NCI-H2227 (cell line): Measurements from ENCODE around the gene SETD5.
A peak's percentile ranks its signal among the peaks of the same experiment; 100 is the strongest.

Experiments used
- DNase-seq: peaks from one replicate; lab custom pipeline; 2025; ENCODE audit not compliant: unreplicated experiment; lab: John Stamatoyannopoulos, UW

Gene SETD5

DNA sequence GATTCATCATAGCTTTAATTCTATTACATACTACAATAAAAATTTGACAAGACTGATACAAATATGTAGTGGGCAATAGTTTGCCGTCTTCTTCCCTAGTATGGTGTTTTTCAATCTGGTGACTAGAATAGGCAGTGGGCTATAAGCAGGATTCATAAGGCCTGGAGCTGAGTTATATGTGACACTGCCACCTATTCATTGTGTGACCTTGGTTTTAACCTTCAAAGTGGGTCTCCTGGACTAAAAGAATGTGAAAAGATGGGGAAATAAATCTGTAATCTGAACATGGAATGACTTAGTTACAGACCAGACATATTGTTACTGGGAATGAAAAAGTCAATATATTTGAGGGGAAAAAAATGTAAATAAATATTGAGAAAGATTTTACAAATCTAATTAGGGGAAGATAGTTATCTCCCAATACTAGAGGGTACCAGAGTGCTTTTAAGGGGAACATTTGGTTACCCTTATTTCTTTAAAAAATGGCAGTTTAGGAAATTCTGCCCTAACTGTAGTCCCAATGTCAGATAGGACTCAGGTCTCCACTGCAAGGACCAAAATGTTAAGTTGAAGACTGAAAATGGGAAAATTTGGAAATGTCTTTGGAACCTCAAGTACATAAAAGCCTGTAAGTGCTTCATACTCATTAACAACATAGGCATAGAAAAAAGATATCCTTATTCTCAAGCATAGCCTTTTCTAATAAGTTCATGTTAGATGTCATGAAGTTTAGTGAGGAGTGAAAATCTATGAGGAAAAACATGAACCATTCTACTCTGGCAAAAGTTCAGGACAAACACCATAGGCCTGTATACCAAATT is 10.7 kb upstream of the SETD5 start:
- no peak for DNase-seq

DNA sequence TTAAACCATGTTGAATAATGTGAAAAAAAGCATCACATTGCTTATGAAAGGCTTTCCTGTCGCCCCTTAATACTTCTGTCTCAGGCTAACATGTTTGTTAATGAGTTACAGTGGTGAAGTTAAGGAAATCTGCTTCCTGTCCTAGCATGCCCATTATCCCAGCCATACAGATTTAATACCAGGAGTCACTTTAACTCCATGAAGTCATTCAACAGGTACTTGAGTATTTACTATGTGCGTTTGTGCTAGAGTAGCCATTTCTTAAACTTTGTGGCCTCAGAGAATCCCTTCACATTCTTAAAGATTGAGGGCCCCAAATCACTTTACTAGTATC is 10.1 kb upstream of the SETD5 start:
- DNase-seq: no peak

DNA sequence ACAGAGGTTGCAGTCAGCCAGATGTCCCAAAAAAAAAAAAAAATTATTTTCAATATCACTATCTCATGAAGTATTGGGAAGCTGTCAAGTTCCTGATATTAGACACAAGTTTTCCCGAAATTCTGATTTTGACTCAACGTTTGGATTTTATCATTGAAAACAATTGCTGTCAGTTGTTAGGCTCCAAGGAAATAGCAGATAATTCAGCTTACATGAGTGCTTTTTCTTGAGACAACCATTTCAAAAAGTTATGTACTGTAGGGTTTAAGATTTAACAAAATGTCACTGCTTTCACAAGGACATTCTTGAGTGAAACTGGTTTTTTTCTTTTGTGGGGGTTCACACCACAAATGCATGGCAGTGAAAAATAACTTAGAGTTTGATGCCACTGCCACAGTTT is 9.3 kb upstream of the SETD5 start:
- DNase-seq: no peak

DNA sequence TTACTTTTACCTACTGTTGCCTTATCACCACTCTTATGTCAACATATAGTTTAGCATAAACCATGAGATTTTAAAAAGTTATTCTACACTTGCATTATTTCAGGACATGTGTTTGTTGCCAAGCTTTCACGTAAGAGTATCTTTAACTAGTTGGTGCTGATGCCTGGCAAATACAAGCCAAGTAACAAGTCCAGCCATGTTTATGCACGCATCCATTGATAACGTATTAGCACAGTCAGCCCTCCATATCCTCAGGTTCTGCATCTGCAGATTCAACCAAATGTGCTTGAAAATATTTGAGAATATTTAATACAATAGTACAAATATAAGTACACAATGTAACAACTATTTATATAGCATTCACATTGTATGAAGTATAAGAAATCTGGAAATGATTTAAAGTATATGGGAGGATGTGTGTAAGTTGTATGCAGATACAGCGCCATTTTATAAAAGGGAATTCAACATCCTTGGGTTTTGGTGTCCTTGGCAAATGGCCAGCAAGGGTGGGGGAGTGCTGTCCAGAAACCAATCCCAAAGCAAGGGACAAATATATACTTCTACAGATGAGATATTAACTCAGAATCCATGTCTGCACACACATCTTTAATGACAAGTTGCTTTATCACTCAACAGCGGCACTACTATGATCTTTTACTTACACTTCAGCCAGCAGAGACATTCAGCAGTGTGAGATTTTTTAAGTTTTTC is 8.7 kb upstream of the SETD5 start:
- DNase-seq: no peak

DNA sequence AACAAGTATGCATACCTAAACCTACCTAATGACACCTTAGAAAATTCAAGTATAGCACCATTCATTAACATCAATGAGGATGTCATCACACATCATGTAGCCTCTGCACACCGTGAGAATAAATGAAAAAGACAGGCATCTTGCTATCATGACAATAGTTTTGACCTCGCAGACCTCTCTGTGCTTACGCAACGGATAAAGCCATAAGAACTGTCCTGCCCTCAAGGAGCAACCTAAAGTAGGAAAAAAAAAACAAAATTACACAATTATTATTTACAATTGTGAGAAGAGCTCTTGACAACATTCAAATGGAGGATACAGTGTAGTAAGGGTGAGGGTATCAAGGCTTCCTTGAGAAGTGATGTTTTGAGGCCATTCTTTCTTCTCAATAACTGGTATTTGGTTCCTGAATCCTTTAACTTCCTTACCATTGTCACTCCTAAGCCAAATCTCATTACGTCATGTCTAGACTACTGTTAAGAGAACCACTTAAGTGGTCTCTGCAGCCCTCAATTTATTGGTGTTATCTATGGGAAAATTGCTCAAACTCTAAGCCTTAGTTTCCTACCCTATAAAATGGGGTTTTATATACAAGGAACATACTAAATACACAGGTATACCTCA is 7.0 kb upstream of the SETD5 start:
- DNase-seq: no peak

DNA sequence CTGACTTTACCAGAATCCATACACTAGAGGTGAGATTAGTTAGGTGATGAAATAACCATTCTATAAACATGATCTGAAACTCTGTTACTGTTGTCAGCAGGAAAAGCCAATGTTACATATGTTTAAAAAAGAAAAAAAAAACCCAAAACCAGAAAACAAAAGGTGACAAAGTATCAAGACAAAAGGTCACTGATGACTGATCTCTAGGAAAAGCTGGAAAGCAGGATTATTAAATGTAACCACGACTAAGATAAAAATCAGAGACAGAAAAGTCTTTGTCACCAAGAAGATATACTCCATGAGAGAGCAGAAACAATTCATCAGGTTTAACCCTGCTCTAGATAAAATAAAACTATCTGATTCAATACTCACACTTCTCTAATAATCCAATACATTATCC is 5.4 kb upstream of the SETD5 start:
- no peak for DNase-seq

DNA sequence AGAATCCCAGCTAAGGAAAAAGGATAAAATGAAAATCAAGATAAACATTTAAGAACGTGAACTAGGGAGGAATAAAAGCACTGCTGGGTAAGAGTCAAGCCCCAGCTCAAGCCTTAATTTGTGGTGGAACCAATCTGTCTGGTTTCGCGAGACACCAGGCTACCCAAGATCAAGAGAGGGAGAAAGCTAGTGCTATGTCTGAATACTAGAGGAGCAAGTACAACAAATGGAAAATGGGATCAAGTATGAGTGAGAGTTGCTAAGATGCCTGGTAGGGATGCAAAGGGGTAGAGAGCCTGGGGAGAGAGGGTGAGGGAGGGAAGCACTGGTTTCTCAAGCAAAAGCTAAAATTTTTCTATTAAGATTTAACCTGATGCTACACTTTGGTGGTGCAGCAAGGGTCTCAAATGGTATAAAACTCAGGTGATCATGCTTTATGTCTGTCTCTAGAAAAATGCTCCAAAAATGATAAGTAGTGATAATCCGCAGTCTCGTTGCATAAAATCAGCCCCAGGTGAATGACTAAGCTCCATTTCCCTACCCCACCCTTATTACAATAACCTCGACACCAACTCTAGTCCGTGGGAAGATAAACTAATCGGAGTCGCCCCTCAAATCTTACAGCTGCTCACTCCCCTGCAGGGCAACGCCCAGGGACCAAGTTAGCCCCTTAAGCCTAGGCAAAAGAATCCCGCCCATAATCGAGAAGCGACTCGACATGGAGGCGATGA is 1.7 kb upstream of the SETD5 start:
- no peak for DNase-seq

DNA sequence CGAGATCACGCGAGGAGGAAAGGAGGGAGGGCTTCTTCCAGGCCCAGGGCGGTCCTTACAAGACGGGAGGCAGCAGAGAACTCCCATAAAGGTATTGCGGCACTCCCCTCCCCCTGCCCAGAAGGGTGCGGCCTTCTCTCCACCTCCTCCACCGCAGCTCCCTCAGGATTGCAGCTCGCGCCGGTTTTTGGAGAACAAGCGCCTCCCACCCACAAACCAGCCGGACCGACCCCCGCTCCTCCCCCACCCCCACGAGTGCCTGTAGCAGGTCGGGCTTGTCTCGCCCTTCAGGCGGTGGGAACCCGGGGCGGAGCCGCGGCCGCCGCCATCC is 1.1 kb upstream of the SETD5 start:
- DNase-seq: peak; percentile 97

DNA sequence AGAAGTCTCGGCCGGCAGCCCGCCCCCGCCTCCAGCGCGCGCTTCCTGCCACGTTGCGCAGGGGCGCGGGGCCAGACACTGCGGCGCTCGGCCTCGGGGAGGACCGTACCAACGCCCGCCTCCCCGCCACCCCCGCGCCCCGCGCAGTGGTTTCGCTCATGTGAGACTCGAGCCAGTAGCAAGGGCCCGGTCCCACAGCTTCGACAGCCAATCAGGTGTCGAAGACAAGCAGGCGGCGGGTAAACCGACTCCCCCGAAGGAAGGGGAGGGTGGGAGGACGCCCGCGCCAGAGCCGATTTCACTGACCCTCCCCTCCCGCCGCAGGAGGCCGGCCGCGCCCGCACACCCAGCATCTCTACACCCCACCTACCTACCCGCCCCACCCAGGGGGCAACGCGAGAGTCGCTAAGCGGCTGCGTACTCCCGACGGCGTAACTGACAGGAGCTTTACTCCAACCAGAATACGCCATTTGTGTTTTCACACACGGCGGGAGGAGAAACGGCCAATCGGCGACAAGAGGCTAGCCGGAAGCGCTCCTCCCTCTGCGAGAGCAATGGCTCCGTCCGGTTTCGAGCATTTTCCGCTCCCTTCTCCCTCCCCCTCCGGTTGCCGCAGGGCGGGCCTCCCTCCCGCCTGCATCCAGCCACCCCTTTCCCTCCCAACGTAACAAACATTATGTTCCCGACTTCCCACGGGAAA is 633 bp upstream of the SETD5 start:
- peak; percentile 99 for DNase-seq

DNA sequence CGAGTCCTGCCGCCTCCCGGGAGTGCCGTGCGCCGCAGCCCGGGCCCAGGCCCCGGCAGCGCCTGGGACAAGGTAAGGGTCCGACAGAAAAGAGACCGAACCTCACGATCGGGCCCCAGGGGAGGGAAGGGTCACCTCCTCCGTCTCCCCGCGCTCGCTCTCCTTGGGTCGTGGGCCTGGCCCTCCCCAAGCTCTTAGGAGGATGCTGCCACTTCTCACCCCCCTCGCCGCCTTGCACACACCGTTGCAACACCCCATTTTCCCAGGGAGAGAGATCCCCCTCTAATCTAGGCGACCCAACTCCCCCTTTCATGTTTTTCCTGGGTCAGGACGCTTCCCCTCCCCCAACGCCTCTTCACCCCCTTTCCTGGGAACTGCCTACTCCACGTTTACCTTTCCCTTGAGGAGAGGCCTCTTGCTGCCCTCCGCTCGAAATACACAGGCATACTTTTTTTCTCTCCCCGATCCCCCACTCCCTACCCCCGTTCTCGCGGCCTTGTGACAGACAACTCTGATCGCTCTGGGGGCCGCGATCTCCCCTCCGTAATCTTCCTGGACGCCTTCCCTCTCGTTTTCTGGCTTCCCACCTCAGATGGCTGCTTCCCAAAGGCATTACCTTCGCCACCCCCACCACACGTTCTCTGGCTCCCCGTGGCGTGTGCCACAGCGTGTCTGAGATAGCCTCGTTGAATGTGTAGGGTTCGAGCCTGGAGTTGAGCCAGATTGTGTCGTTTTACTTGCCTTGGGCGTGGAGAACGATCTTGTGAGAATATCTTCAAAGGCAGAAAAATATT is 688 bp downstream of the SETD5 start:
- DNase-seq: peak; percentile 45

DNA sequence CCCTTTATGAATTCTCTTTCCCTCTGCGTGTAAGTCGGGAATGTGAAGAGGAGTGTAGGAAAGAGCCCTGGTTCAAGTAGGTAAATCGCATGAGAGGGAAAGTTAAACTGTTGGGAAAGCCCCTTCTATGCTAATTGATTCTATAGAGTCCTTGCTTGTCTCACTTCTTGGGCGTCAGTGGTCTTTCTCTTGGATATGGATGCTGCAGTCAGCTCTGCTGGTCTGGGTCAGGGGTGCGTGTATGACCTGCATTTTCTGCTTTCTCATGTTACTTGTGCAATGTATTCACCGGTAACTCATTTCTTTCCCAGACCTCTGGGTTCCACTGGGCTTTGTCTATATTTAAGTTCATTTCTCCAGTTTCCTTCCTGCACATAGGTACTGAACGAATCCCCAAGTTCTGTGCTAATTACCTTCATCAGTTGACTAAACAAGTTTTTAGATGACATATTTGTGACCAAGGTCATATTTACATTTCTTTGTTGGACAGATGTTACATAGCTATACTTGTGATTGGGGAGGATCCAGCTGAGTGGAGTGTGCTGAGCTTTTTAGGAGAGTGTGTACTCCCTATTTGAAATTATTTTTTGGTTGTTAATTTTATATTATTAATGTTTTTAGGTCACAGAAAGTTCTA is 1.4 kb downstream of the SETD5 start:
- DNase-seq: peak; percentile 45

DNA sequence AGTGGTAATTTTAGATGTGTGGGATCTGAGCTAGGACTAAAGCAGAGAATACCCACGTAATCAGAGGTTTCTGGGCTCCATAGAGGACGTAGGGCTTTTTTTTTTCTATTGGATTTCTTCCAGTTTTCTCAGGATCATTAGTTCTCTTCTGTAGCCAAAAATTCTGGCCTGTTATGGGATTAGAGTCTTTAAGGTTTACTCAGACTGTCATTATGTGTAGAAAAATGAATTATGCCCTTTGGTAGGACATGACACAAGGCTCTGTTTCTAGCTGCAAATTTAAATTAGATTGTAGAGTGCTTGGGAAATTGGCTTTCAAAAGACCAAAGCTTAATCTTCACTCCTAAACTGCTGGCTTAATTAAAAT is 1.9 kb downstream of the SETD5 start:
- no peak for DNase-seq

DNA sequence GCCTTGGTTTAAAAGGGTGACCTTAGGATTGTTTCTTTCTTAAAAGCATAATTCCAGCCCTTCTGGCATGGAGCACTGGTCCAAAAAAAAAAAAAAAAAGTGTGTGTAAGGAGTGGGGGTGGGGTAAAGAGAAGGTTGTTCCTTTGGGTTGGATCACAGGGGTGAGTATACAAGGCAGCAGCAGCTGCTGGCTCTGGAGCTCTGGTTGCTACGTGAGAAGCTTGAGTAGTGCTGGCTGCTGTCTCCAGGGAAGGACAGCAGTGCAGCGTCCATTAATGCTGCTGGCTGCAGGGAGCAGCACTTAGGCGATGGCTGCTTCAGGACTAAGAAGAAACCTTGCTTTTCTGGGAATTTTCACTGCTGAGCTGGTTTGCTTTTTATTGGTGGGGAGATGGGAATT is 2.3 kb downstream of the SETD5 start:
- DNase-seq: peak; percentile 85

DNA sequence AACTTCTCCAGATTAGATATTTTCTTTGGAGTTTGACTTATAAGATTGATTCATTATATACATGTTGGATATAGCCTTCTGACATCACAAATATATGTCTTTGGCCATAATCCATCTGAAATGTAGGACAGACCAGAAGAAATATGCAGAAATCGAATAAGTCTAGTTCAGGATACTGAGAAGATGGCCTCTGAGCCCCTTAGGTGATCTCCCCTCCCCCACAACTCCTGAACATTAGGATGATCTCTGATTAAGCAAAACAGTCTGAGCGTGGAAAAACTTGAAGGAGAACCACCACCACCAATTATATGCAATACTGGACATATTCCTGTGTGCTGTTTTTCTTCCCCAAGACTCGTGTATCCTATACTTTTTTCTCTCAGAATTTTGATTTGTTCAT is 3.2 kb downstream of the SETD5 start:
- no peak for DNase-seq

DNA sequence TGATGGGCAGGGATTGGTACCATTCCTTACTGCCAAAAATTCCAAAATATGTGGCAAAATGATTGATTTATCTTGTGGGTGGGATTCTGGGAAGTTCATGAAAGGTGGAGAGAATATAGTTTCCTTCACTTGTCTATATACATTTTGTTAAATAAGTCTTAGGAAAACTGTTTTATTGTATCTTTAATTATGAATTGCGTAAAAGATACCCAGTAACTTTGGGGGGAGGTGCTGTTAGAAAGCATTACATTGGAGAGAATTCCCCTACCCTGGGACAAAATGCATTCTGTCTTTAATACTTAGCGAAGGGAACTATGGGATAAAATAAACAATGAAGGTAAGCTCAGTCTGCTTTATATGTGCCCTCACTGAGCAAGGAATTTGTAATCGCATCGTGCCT is 4.6 kb downstream of the SETD5 start:
- no peak for DNase-seq

DNA sequence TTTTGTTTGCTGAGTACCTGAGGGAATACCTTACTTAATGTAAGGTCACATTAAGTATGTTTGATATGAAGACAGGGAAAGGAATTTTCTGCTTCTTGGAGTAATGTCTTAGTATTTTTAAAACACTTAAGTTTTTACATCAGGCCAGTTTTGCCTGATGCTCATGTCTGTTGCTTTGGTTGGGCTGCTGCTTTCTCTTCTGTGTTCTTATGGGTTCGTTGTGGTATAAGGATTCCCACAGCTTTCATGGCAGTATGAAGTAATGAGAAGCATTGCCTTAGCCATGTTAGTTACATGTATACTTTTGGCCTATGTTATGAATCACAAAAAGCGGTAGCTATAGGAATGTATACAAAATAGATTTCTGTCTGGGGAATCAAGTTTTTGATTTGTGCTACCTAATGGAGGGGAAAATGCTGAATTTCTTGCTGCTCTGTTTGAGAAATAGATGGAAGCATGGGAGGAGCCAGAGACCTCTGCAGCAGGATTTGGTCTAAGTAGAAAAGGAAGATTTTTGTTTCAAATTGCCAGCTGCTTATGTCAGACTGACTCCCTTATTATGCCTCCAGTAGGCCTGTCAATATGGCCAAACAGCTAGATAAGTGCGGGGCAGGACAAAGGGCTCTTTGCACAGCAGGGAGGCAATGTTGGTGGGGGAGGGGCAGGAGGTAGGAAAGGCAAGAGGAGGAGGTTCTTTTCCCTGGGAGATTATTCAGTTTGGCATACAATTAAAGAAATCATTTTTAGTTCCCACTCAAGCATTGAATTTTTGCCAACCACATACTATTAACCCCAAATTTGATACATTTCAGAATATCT is 5.2 kb downstream of the SETD5 start:
- peak; percentile 88 for DNase-seq

DNA sequence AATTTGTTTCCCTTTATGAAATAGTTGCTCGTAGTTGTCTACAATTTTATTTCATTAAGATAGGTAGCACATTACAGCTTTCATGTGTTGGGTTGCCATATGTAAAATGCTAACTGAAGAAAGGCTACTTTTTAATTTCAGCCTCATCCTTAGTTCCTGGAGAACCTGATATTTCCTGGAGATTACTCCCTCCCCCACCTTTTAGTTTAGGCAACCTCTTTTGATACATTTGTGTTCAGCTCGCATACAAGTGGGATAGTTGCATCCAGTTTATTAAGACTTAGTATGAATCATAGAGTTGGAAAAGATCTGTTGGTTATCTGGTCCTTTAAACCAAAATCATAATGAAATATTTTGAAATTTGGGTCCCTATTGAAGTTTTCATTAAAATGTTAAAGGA is 6.0 kb downstream of the SETD5 start:
- DNase-seq: no peak

DNA sequence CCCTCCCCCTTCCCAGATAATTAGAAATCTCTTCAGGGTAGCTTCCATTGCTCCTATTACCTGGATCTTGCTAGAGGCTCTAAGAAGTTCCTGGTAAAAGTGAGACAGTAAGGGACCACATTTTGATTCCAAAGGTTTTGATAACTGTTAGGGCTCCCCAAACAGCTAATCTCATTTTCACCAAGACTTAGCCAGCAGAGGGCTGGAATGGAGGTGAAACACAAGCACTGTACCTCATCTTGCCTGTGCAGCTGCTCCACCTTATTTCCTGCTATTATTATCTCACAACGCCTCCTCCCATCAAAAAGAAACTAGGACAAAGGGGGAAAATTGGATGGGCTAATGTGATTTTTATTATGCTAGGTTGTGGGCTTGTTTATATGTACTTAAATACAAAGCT is 7.3 kb downstream of the SETD5 start:
- DNase-seq: peak; percentile 57

DNA sequence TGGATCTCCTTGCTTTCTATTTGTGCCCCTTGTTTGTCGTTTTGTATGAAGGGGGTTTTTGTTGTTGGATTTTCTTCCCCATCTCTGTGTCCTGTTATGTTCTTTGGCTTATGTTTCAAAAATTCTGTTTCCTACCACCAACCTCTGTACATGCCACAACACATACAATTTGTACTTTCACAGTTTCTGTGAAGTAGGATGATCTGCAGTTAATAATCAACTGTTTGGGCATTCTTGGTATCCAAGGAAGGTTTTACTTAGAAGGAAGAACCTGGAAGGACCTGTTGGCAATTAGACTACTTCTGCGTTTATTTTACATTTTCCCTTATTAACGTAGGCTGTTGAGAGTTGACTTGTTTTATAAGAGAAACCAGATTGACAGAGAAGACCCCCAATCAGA is 8.3 kb downstream of the SETD5 start:
- DNase-seq: no peak
